Naive thymus-derived CD8-positive, alpha-beta T cell (primary cell): Measurements from ENCODE around the gene CRYL1. TPM values are rescaled to one million over a fixed set of nuclear protein-coding genes. Genes with fewer than 3 reads are reported as not detected.

Experiments used
- ATAC-seq, 2 donors: fragments of 150-1000 bp; cut with Tn5 transposase in 1 of 2; sonication (Bioruptor Pico), chemical (Tn5 transposase) in 1 of 2; 1 replicate in 1 of 2; 2 replicates in 1 of 2; pipeline ENCODE4 v1.10.0; 2021; ENCODE audit warnings: mild to moderate bottlenecking in 2 of 2, moderate library complexity in 2 of 2
- POLR2A ChIA-PET: fragments of 350-600 bp; sonication (Branson Sonifier 250); formaldehyde crosslinking; loops from one replicate; lab custom pipeline; 2021; ENCODE audit warnings: antibody characterized with exemption; lab: Charles Lee
- DNase-seq, 10 donors: peaks; one replicate each; pipeline versions ENCODE4 v3.0.0 to v3.0.0-alpha.2; 2020 to 2022
- H3K27ac Mint-ChIP-seq, 10 donors: one replicate each; pipeline ENCODE4 v1.8.0; 2020 to 2022; ENCODE audit warnings: mild to moderate bottlenecking in 10 of 10, mixed read lengths in 10 of 10, moderate library complexity in 4 of 10, inconsistent platforms in 1 of 10
- H3K27me3 Mint-ChIP-seq, 5 donors: one replicate each; pipeline ENCODE4 v1.8.0; 2021 to 2022; ENCODE audit warnings: mixed read lengths in 5 of 5
- H3K36me3 Mint-ChIP-seq, 3 donors: one replicate each; pipeline ENCODE4 v1.8.0; 2020 to 2022; ENCODE audit warnings: mixed read lengths in 3 of 3, mild to moderate bottlenecking in 2 of 3, inconsistent platforms in 1 of 3
- H3K4me1 Mint-ChIP-seq, 4 donors: one replicate each; pipeline ENCODE4 v1.8.0; 2021 to 2022; ENCODE audit warnings: mixed read lengths in 4 of 4
- H3K4me3 Mint-ChIP-seq, 10 donors: one replicate each; pipeline ENCODE4 v1.8.0; 2020 to 2022; ENCODE audit warnings: mild to moderate bottlenecking in 10 of 10, mixed read lengths in 10 of 10, moderate library complexity in 6 of 10, inconsistent platforms in 1 of 10
- H3K9me3 Mint-ChIP-seq, 9 donors: one replicate each; pipeline ENCODE4 v1.8.0; 2020 to 2022; ENCODE audit warnings: mixed read lengths in 9 of 9, mild to moderate bottlenecking in 3 of 9, inconsistent platforms in 1 of 9, moderate library complexity in 1 of 9
- polyA plus RNA-seq, 3 donors: library from polyadenylated mRNA; unstranded; fragments of 300-500 nt; fragmentation: Illumina TruSeq; gene quantifications; one replicate each; pipeline ENCODE4 v1.2.3, GENCODE V29; 2021
- total RNA-seq, 8 experiments: library from RNA in 2 of 8; stranded (reverse) in 2 of 8; gene quantifications; one replicate each; pipeline ENCODE4 v1.2.3 and lab custom pipeline; 2021 to 2026

CRYL1 gene
- total RNA-seq (10 to 100 TPM; 13.5 to 15.1 TPM), polyA plus RNA-seq (10 to 100 TPM; 27.8 to 38.3 (median 30.1) TPM), total RNA-seq (lab: John Stamatoyannopoulos, UW) (3.1 to 14.3 (median 7.9) reads per million in 6 experiments)

GRCh38 chr13:20525601-20526544 is at the start of gene CRYL1:
Gene CRYL1 (minus strand): TSS chr13:20525857. CDS start chr13:20525794, 63 bp downstream.
- peak within 1 kb of the TSS; percentile 83 to 95 (median 89) for H3K4me3 Mint-ChIP-seq
- POLR2A ChIA-PET: interaction anchor here (0.7 to 1.6 kb wide), 6 partner anchors 40 to 248 kb away, joined by 3 to 7 read pairs (median 4); partner anchors contain the start of genes EEF1AKMT1 and IFT88
- ATAC-seq: peak; percentile 88 to 93
- DNase-seq: peak; percentile 52 to 84 (median 66)
- H3K9me3 Mint-ChIP-seq: no peaks in the 10 kb centered on the region
- H3K36me3 Mint-ChIP-seq: no peaks in the 10 kb centered on the region
- H3K27ac Mint-ChIP-seq: peak within 1 kb of the TSS; percentile 63 to 95 (median 90)
- peaks cover 0 to 8% (median 3%) of the 10 kb centered on the region in 5 donors for H3K27me3 Mint-ChIP-seq
- peaks cover 6 to 29% (median 26%) of the 10 kb centered on the region in 4 donors for H3K4me1 Mint-ChIP-seq

GRCh38 chr13:20573636-20574035 is 48.0 kb upstream of the CRYL1 start:
- DNase-seq (no peak), ATAC-seq (no peak)
- Mint-ChIP-seq H3K9me3 (peaks cover 0 to 13% (median 4%) of the 10 kb centered on the region in 9 donors), H3K27ac (no peak overlapping the region), H3K4me1 (peaks cover 3 to 21% (median 8%) of the 10 kb centered on the region in 4 donors), H3K27me3 (no peaks in the 10 kb centered on the region), H3K4me3 (no peak overlapping the region), H3K36me3 (peaks cover 30 to 55% (median 46%) of the 10 kb centered on the region in 3 donors)
- POLR2A ChIA-PET: no interaction called here

- ATAC-seq (no peak), DNase-seq (no peak)
- Mint-ChIP-seq H3K4me3 (no peak overlapping the region), H3K27me3 (no peaks in the 10 kb centered on the region), H3K4me1 (peaks cover 1 to 21% (median 9%) of the 10 kb centered on the region in 4 donors), H3K36me3 (peaks cover 25 to 53% (median 42%) of the 10 kb centered on the region in 3 donors), H3K27ac (no peak overlapping the region), H3K9me3 (peaks cover 0 to 13% (median 3%) of the 10 kb centered on the region in 9 donors)
- POLR2A ChIA-PET: no interaction called here
These were observed 47.5 kb upstream of the CRYL1 start for GRCh38 chr13:20573186-20573585.

GRCh38 chr13:20571676-20572075 is 46.0 kb upstream of the CRYL1 start:
- H3K27ac Mint-ChIP-seq: peak overlapping the region in 2 of 10 donors; percentile 9 to 14
- peaks cover 0 to 13% (median 0%) of the 10 kb centered on the region in 9 donors for H3K9me3 Mint-ChIP-seq
- H3K4me3 Mint-ChIP-seq: no peak overlapping the region
- peaks cover 16 to 40% (median 30%) of the 10 kb centered on the region in 3 donors for H3K36me3 Mint-ChIP-seq
- ATAC-seq: no peak
- peaks cover 7 to 29% (median 18%) of the 10 kb centered on the region in 4 donors for H3K4me1 Mint-ChIP-seq
- DNase-seq: no peak
- POLR2A ChIA-PET: interaction anchor here (0.6 kb wide), 1 partner anchor 96 kb away, joined by 4 read pairs; no protein-coding TSS in a partner anchor
- H3K27me3 Mint-ChIP-seq: no peaks in the 10 kb centered on the region

GRCh38 chr13:20570517-20570916 is 44.9 kb upstream of the CRYL1 start:
- peaks cover 8 to 29% (median 22%) of the 10 kb centered on the region in 4 donors for H3K4me1 Mint-ChIP-seq
- no peak overlapping the region for H3K4me3 Mint-ChIP-seq
- H3K27ac Mint-ChIP-seq: peak overlapping the region in 1 of 10 donors; percentile 27
- no peaks in the 10 kb centered on the region for H3K27me3 Mint-ChIP-seq
- POLR2A ChIA-PET: interaction anchor here (1.2 kb wide), 1 partner anchor 94 kb away, joined by 3 read pairs; no protein-coding TSS in a partner anchor
- DNase-seq (no peak), ATAC-seq (no peak)
- H3K36me3 Mint-ChIP-seq: peaks cover 7 to 29% (median 18%) of the 10 kb centered on the region in 3 donors
- peaks cover 0 to 12% (median 0%) of the 10 kb centered on the region in 9 donors for H3K9me3 Mint-ChIP-seq

- peak overlapping the region; percentile 85 to 97 (median 93) for H3K4me3 Mint-ChIP-seq
- no peak for ATAC-seq
- DNase-seq: no peak
- H3K27ac Mint-ChIP-seq: peak overlapping the region; percentile 91 to 97 (median 95)
- peaks cover 0 to 15% (median 5%) of the 10 kb centered on the region in 9 donors for H3K9me3 Mint-ChIP-seq
- POLR2A ChIA-PET: interaction anchor here (0.9 to 1.5 kb wide), 2 partner anchors 42 to 206 kb away, joined by 4 to 5 read pairs; partner anchors contain the start of genes CRYL1 and EEF1AKMT1
- peaks cover 0 to 16% (median 3%) of the 10 kb centered on the region in 3 donors for H3K36me3 Mint-ChIP-seq
- no peaks in the 10 kb centered on the region for H3K27me3 Mint-ChIP-seq
- H3K4me1 Mint-ChIP-seq: peaks cover 8 to 25% (median 20%) of the 10 kb centered on the region in 4 donors
These were observed 42.3 kb upstream of the CRYL1 start for GRCh38 chr13:20567881-20568528.

GRCh38 chr13:20566898-20567874 is 41.5 kb upstream of the CRYL1 start, which contains the start of gene IFT88:
Gene IFT88 (plus strand): TSS chr13:20567157. CDS start chr13:20574386, 7,229 bp downstream.
- Mint-ChIP-seq H3K27me3 (no peaks in the 10 kb centered on the region), H3K4me1 (peaks cover 7 to 21% (median 16%) of the 10 kb centered on the region in 4 donors), H3K9me3 (peaks cover 0 to 13% (median 5%) of the 10 kb centered on the region in 9 donors), H3K27ac (peak within 1 kb of the TSS; percentile 91 to 97 (median 95)), H3K36me3 (peaks cover 0 to 11% (median 0%) of the 10 kb centered on the region in 3 donors), H3K4me3 (peak within 1 kb of the TSS; percentile 85 to 97 (median 93))
- ATAC-seq (peak; percentile 81 to 83), DNase-seq (peak; percentile 68 to 88 (median 81))
- POLR2A ChIA-PET: interaction anchor here (1.4 to 1.5 kb wide), 3 partner anchors 41 to 336 kb away, joined by 4 to 9 read pairs (median 4); partner anchors contain the start of gene CRYL1

GRCh38 chr13:20566468-20566897 is 40.8 kb upstream of the CRYL1 start:
- H3K27me3 Mint-ChIP-seq: no peaks in the 10 kb centered on the region
- POLR2A ChIA-PET: interaction anchor here (0.8 to 1.7 kb wide), 4 partner anchors 40 to 337 kb away, joined by 3 to 9 read pairs (median 6); partner anchors contain the start of genes CRYL1 and EEF1AKMT1
- H3K4me1 Mint-ChIP-seq: peaks cover 7 to 21% (median 14%) of the 10 kb centered on the region in 4 donors
- H3K27ac Mint-ChIP-seq: peak overlapping the region; percentile 84 to 96 (median 94)
- peaks cover 0 to 13% (median 5%) of the 10 kb centered on the region in 9 donors for H3K9me3 Mint-ChIP-seq
- ATAC-seq (no peak), DNase-seq (no peak)
- peaks cover 0 to 5% (median 0%) of the 10 kb centered on the region in 3 donors for H3K36me3 Mint-ChIP-seq
- peak overlapping the region; percentile 85 to 97 (median 93) for H3K4me3 Mint-ChIP-seq

- POLR2A ChIA-PET: interaction anchor here (1.5 to 1.7 kb wide), 2 partner anchors 39 to 338 kb away, joined by 7 to 9 read pairs; no protein-coding TSS in a partner anchor
- ATAC-seq: no peak
- Mint-ChIP-seq H3K4me3 (peak overlapping the region in 9 of 10 donors; percentile 34 to 97 (median 64)), H3K27me3 (no peaks in the 10 kb centered on the region), H3K36me3 (no peaks in the 10 kb centered on the region), H3K9me3 (peaks cover 0 to 13% (median 5%) of the 10 kb centered on the region in 9 donors), H3K27ac (peak overlapping the region in 6 of 10 donors; percentile 15 to 76 (median 42)), H3K4me1 (peaks cover 7 to 20% (median 13%) of the 10 kb centered on the region in 4 donors)
- no peak for DNase-seq
These were observed 39.6 kb upstream of the CRYL1 start for GRCh38 chr13:20565115-20565736.

- no peak overlapping the region for H3K27ac Mint-ChIP-seq
- no peak for DNase-seq
- H3K4me3 Mint-ChIP-seq: no peak overlapping the region
These were observed 36.1 kb upstream of the CRYL1 start for GRCh38 chr13:20561741-20562140.

More at GRCh38 chr13:20561741-20562140, 36.1 kb upstream of the CRYL1 start:
- no peak for ATAC-seq
- POLR2A ChIA-PET: no interaction called here
- H3K27me3 Mint-ChIP-seq: no peaks in the 10 kb centered on the region
- H3K36me3 Mint-ChIP-seq: no peaks in the 10 kb centered on the region
- H3K9me3 Mint-ChIP-seq: peaks cover 0 to 13% (median 5%) of the 10 kb centered on the region in 9 donors
- peaks cover 0 to 8% (median 4%) of the 10 kb centered on the region in 4 donors for H3K4me1 Mint-ChIP-seq
